H4 (cell line): ENCODE measurements around the gene PHF20. TPM values are rescaled to one million over a fixed set of nuclear protein-coding genes. Genes with fewer than 3 reads are reported as not detected.
A peak's percentile ranks its signal among the peaks of the same experiment; 100 is the strongest.
"Not testable (repeated sequence)": the region's sequence is repeated elsewhere in the genome, so short reads cannot be mapped to it uniquely, and the experiment has no call there.

Source experiments
- DNase-seq: peaks from one replicate; pipeline ENCODE4 v3.0.0-alpha.2; 2015; ENCODE audit warnings: low spot score
- total RNA-seq: library from RNA; depleted of rRNA; stranded (reverse); fragments of >200 nt; shearing (Covaris generic); gene quantifications from 2 replicates; pipeline ENCODE4 v1.2.3, GENCODE V29; 2014

The PHF20 gene
- total RNA-seq, 1 experiment from 2014 or later = 15.0 TPM

GRCh38 chr20:35885212-35885611 is 113.4 kb downstream of the PHF20 start:
- DNase-seq = no peak

GRCh38 chr20:35886537-35886936 is 114.7 kb downstream of the PHF20 start:
- no peak for DNase-seq

GRCh38 chr20:35887393-35888064 is 115.7 kb downstream of the PHF20 start:
- DNase-seq = no peak

GRCh38 chr20:35888657-35889056 is 116.8 kb downstream of the PHF20 start:
- DNase-seq = no peak

GRCh38 chr20:35891375-35891774 is 119.6 kb downstream of the PHF20 start:
- peak; percentile 51 for DNase-seq

GRCh38 chr20:35892871-35893270 is 121.1 kb downstream of the PHF20 start:
- DNase-seq = no peak

- no peak for DNase-seq
Measured at GRCh38 chr20:35893942-35894341, 122.1 kb downstream of the PHF20 start.

GRCh38 chr20:35895516-35895915 is 123.7 kb downstream of the PHF20 start:
- DNase-seq = not testable (repeated sequence)

- DNase-seq = peak; percentile 69
Measured at GRCh38 chr20:35899064-35899463, 127.2 kb downstream of the PHF20 start.

GRCh38 chr20:35901230-35901629 is 129.4 kb downstream of the PHF20 start:
- DNase-seq = not testable (repeated sequence)

GRCh38 chr20:35901678-35902544 is 130.1 kb downstream of the PHF20 start:
- peak; percentile 82 for DNase-seq

- DNase-seq = no peak
Measured at GRCh38 chr20:35902545-35902941, 130.7 kb downstream of the PHF20 start.

- no peak for DNase-seq
Measured at GRCh38 chr20:35903843-35904242, 132.0 kb downstream of the PHF20 start.

- no peak for DNase-seq
Measured at GRCh38 chr20:35904982-35905663, 133.3 kb downstream of the PHF20 start.

GRCh38 chr20:35907017-35907701 is 135.3 kb downstream of the PHF20 start:
- no peak for DNase-seq

GRCh38 chr20:35908007-35908406 is 136.2 kb downstream of the PHF20 start:
- no peak for DNase-seq

GRCh38 chr20:35909176-35909575 is 137.4 kb downstream of the PHF20 start:
- DNase-seq = no peak

- no peak for DNase-seq
Measured at GRCh38 chr20:35909796-35910195, 138.0 kb downstream of the PHF20 start.

GRCh38 chr20:35910254-35910653 is 138.4 kb downstream of the PHF20 start:
- DNase-seq = no peak

GRCh38 chr20:35912881-35913280 is 141.1 kb downstream of the PHF20 start:
- no peak for DNase-seq

- no peak for DNase-seq
Measured at GRCh38 chr20:35917077-35917476, 145.3 kb downstream of the PHF20 start.

- no peak for DNase-seq
Measured at GRCh38 chr20:35918021-35918420, 146.2 kb downstream of the PHF20 start.
